Cardiac muscle cell (in vitro differentiated cells and primary cell): ENCODE data around the gene CALR. TPM values are rescaled to one million over a fixed set of nuclear protein-coding genes. Genes with fewer than 3 reads are reported as not detected.

Experiments
- DNase-seq, 2 donors: peaks; one replicate each; pipeline versions ENCODE4 v3.0.0 to v3.0.0-alpha.2; 2010 to 2017; ENCODE audit warnings: low read depth in 1 of 2, low spot score in 1 of 2
- H3K27ac ChIP-seq: fragments of 200-600 bp; sonication (generic); 2 replicates; pipeline ENCODE4 v1.5.1; 2016
- H3K27me3 ChIP-seq: fragments of 200-600 bp; sonication (generic); 2 replicates; pipeline ENCODE4 v1.6.0; 2016; ENCODE audit warnings: control low read depth
- H3K36me3 ChIP-seq: fragments of 200-600 bp; sonication (generic); 2 replicates; pipeline ENCODE4 v1.5.1; 2016; ENCODE audit warnings: control low read depth
- H3K4me1 ChIP-seq: fragments of 200-600 bp; sonication (generic); 2 replicates; pipeline ENCODE4 v1.8.1; 2017; ENCODE audit warnings: low read depth, mild to moderate bottlenecking, mixed run types
- H3K4me3 ChIP-seq: fragments of 200-600 bp; sonication (generic); 2 replicates; pipeline ENCODE4 v1.5.1; 2016; ENCODE audit warnings: mild to moderate bottlenecking
- H3K9me3 ChIP-seq: fragments of 200-600 bp; sonication (generic); 2 replicates; pipeline ENCODE4 v1.5.1; 2017; ENCODE audit warnings: low read depth, mild to moderate bottlenecking, control low read depth
- polyA plus RNA-seq: library from polyadenylated mRNA; unstranded; fragments of >200 nt; fragmentation: Nextera tagmentation; extraction: Ambion mirVana; gene quantifications from 2 replicates; pipeline ENCODE4 v1.2.1, GENCODE V29; 2016
- total RNA-seq: library from RNA; depleted of rRNA; stranded (reverse); fragments of >200 nt; gene quantifications from 2 replicates; pipeline ENCODE4 v1.2.3, GENCODE V29; 2016
- TF ChIP-seq, protein P1 (sequence below): IDR thresholded peaks from 2 replicates; pipeline ENCODE4 v1.5.1; 2012; ENCODE audit warnings: low read depth, mild to moderate bottlenecking, low read length

CALR gene
- total and polyA plus RNA-seq, 2 experiments from 2014 or later: 615 to 856 TPM

- no peak for DNase-seq
- Histone ChIP-seq H3K4me3 (peak overlapping the region; percentile 31), H3K4me1 (peaks cover 12% of the 10 kb centered on the region), H3K36me3 (peaks cover 25% of the 10 kb centered on the region), H3K27ac (peak overlapping the region; percentile 41), H3K27me3 (no peaks in the 10 kb centered on the region), H3K9me3 (no peaks in the 10 kb centered on the region)
- TF ChIP-seq, protein P1, sequence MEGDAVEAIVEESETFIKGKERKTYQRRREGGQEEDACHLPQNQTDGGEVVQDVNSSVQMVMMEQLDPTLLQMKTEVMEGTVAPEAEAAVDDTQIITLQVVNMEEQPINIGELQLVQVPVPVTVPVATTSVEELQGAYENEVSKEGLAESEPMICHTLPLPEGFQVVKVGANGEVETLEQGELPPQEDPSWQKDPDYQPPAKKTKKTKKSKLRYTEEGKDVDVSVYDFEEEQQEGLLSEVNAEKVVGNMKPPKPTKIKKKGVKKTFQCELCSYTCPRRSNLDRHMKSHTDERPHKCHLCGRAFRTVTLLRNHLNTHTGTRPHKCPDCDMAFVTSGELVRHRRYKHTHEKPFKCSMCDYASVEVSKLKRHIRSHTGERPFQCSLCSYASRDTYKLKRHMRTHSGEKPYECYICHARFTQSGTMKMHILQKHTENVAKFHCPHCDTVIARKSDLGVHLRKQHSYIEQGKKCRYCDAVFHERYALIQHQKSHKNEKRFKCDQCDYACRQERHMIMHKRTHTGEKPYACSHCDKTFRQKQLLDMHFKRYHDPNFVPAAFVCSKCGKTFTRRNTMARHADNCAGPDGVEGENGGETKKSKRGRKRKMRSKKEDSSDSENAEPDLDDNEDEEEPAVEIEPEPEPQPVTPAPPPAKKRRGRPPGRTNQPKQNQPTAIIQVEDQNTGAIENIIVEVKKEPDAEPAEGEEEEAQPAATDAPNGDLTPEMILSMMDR: no peak
Measured at GRCh38 chr19:12937093-12937926, 1.1 kb upstream of the CALR start.

DNA sequence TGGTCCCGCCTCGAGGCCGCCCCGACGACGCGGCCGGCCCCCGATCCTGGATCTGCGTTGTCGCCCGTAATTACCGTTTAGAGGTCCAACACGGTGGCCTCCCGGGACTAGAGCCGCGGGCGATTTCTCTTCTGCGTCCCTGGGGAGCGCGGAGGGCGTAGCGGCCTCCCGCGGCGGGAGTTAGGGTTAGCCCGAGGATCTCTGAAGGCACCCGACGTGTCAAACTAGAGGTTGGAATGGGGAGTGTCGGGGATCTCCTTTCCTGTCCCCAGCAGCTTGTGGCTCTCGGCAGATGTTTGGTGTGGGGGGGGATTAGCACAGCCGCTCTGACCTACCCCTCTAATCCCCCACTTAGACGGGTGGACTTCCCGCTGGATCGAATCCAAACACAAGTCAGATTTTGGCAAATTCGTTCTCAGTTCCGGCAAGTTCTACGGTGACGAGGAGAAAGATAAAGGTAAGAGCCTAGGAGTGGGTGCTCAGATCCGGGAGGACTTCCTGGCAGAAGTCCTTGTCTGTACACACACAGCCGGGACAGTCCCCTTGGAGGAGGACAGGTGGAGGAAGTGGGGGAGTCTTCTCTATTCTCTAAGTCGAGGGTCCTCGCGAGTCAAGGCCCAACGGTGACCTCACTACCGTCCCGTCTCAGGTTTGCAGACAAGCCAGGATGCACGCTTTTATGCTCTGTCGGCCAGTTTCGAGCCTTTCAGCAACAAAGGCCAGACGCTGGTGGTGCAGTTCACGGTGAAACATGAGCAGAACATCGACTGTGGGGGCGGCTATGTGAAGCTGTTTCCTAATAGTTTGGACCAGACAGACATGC, 581 bp downstream of the CALR start:
- Histone ChIP-seq H3K4me1 (peaks cover 12% of the 10 kb centered on the region), H3K36me3 (peaks cover 33% of the 10 kb centered on the region), H3K27me3 (no peaks in the 10 kb centered on the region), H3K27ac (peak overlapping the region; percentile 94), H3K9me3 (no peaks in the 10 kb centered on the region), H3K4me3 (peak overlapping the region; percentile 90)
- TF ChIP-seq, protein P1: peak; percentile 2
- peak in 1 of 2 donors; percentile 64 for DNase-seq

DNA sequence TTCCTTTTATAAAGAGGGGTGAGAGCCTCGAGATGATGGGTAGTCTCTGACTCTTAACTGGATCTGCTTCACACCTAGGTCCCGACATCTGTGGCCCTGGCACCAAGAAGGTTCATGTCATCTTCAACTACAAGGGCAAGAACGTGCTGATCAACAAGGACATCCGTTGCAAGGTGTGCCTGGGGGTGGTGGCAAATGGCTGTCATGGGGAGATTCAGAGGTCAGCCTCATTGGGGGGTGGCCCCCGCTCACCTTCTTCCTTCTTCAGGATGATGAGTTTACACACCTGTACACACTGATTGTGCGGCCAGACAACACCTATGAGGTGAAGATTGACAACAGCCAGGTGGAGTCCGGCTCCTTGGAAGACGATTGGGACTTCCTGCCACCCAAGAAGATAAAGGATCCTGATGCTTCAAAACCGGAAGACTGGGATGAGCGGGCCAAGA, 1.6 kb downstream of the CALR start:
- H3K36me3 ChIP-seq: peaks cover 39% of the 10 kb centered on the region
- H3K9me3 ChIP-seq: no peaks in the 10 kb centered on the region
- H3K27me3 ChIP-seq: no peaks in the 10 kb centered on the region
- peak overlapping the region; percentile 90 for H3K4me3 ChIP-seq
- TF ChIP-seq, protein P1: no peak
- peaks cover 12% of the 10 kb centered on the region for H3K4me1 ChIP-seq
- no peak overlapping the region for H3K27ac ChIP-seq
- DNase-seq: no peak

DNA sequence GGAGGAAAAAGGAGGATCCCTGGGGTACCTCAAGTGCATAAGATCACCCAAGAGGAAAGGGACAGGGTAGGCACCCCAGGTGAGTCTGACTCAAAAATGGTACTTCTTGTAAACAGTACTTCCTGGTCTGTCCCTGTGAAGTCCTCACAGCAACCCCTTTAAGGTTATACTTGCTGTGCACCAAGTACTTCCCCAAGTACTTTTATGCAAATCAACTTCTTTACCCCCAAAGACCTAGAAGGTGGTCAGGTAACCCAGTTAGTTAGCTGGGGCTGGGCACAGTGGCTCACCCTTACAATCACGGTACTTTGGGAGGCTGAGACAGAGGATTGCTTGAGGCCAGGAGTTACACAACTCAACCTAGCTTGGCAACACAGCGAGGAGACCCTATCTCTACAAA, 2.5 kb downstream of the CALR start:
- Histone ChIP-seq H3K27me3 (no peaks in the 10 kb centered on the region), H3K4me3 (no peak overlapping the region), H3K4me1 (peaks cover 12% of the 10 kb centered on the region), H3K27ac (peak overlapping the region; percentile 42), H3K36me3 (peaks cover 39% of the 10 kb centered on the region), H3K9me3 (no peaks in the 10 kb centered on the region)
- TF ChIP-seq, protein P1: no peak
- no peak for DNase-seq

GRCh38 chr19:12943437-12944044, 5.1 kb downstream of the CALR start:
- Histone ChIP-seq H3K4me1 (peaks cover 13% of the 10 kb centered on the region), H3K27ac (peak overlapping the region; percentile 41), H3K4me3 (no peak overlapping the region), H3K36me3 (peaks cover 50% of the 10 kb centered on the region), H3K9me3 (no peaks in the 10 kb centered on the region), H3K27me3 (no peaks in the 10 kb centered on the region)
- TF ChIP-seq, protein P1: no peak
- DNase-seq: no peak
